GM12878 (cell line): Measurements from ENCODE around the gene RAB15. TPM values are rescaled to one million over a fixed set of nuclear protein-coding genes. Genes with fewer than 3 reads are reported as not detected.

Experiments used
- ATF2 ChIP-seq: IDR thresholded peaks from 2 replicates; pipeline ENCODE4 v1.6.1; 2012; ENCODE audit warnings: low read length, inconsistent platforms
- E2F8 ChIP-seq: fragments of 450-650 bp; IDR thresholded peaks from 2 replicates; pipeline ENCODE4 v1.6.1; 2018; ENCODE audit warnings: mild to moderate bottlenecking, low read depth, moderate library complexity; ENCODE audit not compliant: partially characterized antibody
- E4F1 ChIP-seq: fragments of 450-650 bp; IDR thresholded peaks from 2 replicates; pipeline ENCODE4 v1.6.1; 2018; ENCODE audit warnings: borderline replicate concordance, mild to moderate bottlenecking; ENCODE audit not compliant: partially characterized antibody
- ESRRA ChIP-seq: IDR thresholded peaks from 2 replicates; pipeline ENCODE4 v1.6.1; 2012; ENCODE audit warnings: mild to moderate bottlenecking, low read length, improper control_type of control experiment
- HCFC1 ChIP-seq: fragments of 150-350 bp; IDR thresholded peaks from 2 replicates; pipeline ENCODE4 v1.6.1; 2014; ENCODE audit warnings: low read length
- MEF2B ChIP-seq: fragments of 450-650 bp; IDR thresholded peaks from 2 replicates; pipeline ENCODE4 v1.6.1; 2018; ENCODE audit warnings: mild to moderate bottlenecking, moderate library complexity; ENCODE audit not compliant: partially characterized antibody, poor library complexity, severe bottlenecking
- POLR2AphosphoS2 ChIP-seq: IDR thresholded peaks from 2 replicates; pipeline ENCODE4 v1.6.1; 2011; ENCODE audit warnings: low read depth, mild to moderate bottlenecking, low read length, improper control_type of control experiment, moderate library complexity
- RCOR1 ChIP-seq: conservative IDR thresholded peaks from 2 replicates; pipeline ENCODE4 v1.6.1; 2012; ENCODE audit warnings: low read depth, low read length, improper control_type of control experiment
- SMAD1 ChIP-seq: fragments of 450-650 bp; IDR thresholded peaks from 2 replicates; pipeline ENCODE4 v1.6.1; 2018; ENCODE audit warnings: mild to moderate bottlenecking, low read depth; ENCODE audit not compliant: partially characterized antibody
- SUZ12 ChIP-seq: fragments of 200-600 bp; sonication (generic); IDR thresholded peaks from one replicate; pipeline ENCODE4 v1.6.1; 2018; ENCODE audit warnings: antibody characterized with exemption, mild to moderate bottlenecking; ENCODE audit not compliant: unreplicated experiment
- ZBED1 ChIP-seq: IDR thresholded peaks from 2 replicates; pipeline ENCODE4 v1.6.1; 2016; ENCODE audit warnings: borderline replicate concordance
- ZNF622 ChIP-seq: fragments of 450-650 bp; IDR thresholded peaks from 2 replicates; pipeline ENCODE4 v1.6.1; 2017; ENCODE audit warnings: mild to moderate bottlenecking, inconsistent platforms
- polyA plus RNA-seq, 11 experiments: library from polyadenylated mRNA; depleted of rRNA in 4 of 11; unstranded in 6 of 11; stranded (reverse) in 5 of 11; fragments of >200 nt; fragmentation: Nextera tagmentation in 4 of 11; fragmentation: Illumina TruSeq in 1 of 11; extraction: Ambion mirVana in 4 of 11; extraction: Trizol in 1 of 11; gene quantifications; 1 replicate in 1 of 11; 2 replicates in 10 of 11; pipeline versions ENCODE4 v1.2.1 to v1.2.3, GENCODE V29; 2011 to 2016; ENCODE audit warnings: inconsistent platforms in 2 of 11, missing spikeins in 2 of 11, low read depth in 1 of 11
- total RNA-seq, 4 experiments: library from RNA; depleted of rRNA in 3 of 4; stranded (reverse); fragments of >200 nt in 3 of 4; fragmentation: Illumina TruSeq in 1 of 4; extraction: Trizol in 1 of 4; gene quantifications; 2 replicates each; pipeline versions ENCODE4 v1.2.1 to v1.2.3, GENCODE V29; 2013 to 2021

RAB15 gene
- total and polyA plus RNA-seq, 10 of the 15 experiments (the other 5 are each of a cell fraction or from before 2014, with no cell fraction given), result 0.32 to 3.9 (median 2.1) TPM

- TF ChIP-seq E4F1 (no peak), POLR2AphosphoS2 (no peak), ZNF622 (no peak), RCOR1 (no peak), HCFC1 (no peak), E2F8 (no peak), ZBED1 (no peak), ATF2 (no peak), SMAD1 (no peak), MEF2B (no peak), SUZ12 (no peak), ESRRA (no peak)
Measured at GRCh38 chr14:65006261-65006721, 34.2 kb upstream of the RAB15 start (continued).
